GM12878 (cell line): Measurements from ENCODE around the gene DNASE2B. TPM values are rescaled to one million over a fixed set of nuclear protein-coding genes. Genes with fewer than 3 reads are reported as not detected.

Experiments used
- ATAC-seq: fragments of 200-7000 bp; cut with Tn5 transposase; 3 replicates; pipeline ENCODE4 v1.9.1; 2020; ENCODE audit warnings: mild to moderate bottlenecking, moderate library complexity
- BruUV-seq: library from RNA; stranded (reverse); fragments of 400-500 nt; replicated peaks from 2 replicates; lab custom pipeline; 2021; lab: Mats Ljungman, UMichigan
- CTCF ChIA-PET: fragments of 300-600 bp; sonication (Branson Sonifier 250); formaldehyde crosslinking; extraction: SDS; loops from one replicate; lab custom pipeline; 2021; ENCODE audit warnings: inconsistent platforms; lab: Yijun Ruan, JAX
- POLR2A ChIA-PET: fragments of 350-600 bp; formaldehyde crosslinking; extraction: SDS; loops from one replicate; lab custom pipeline; 2021; ENCODE audit warnings: inconsistent platforms; lab: Charles Lee
- RAD21 ChIA-PET: fragments of 300-600 bp; sonication (Branson Sonifier 250); formaldehyde crosslinking; loops from one replicate; lab custom pipeline; 2023; ENCODE audit warnings: antibody characterized with exemption; ENCODE audit not compliant: unreplicated experiment; lab: Charles Lee
- SMC1A ChIA-PET: fragments of 300-600 bp; sonication (Branson Sonifier 250); formaldehyde crosslinking; loops from one replicate; lab custom pipeline; 2023; ENCODE audit not compliant: unreplicated experiment, uncharacterized antibody; lab: Charles Lee
- DNase-seq: peaks from one replicate; pipeline ENCODE4 v3.0.0-alpha.2; 2011; ENCODE audit warnings: low read depth, low spot score
- FAIRE-seq: peaks from 3 replicates; lab custom pipeline; 2011; peaks lifted over from hg19 to GRCh38; lab: Jason Lieb, UNC
- H2AFZ ChIP-seq: 2 replicates; pipeline ENCODE4 v1.6.0; 2011; ENCODE audit warnings: low read depth, low read length, control low read depth; ENCODE audit not compliant: control insufficient read depth
- H3K27ac ChIP-seq: 2 replicates; pipeline ENCODE4 v1.5.1; 2011; ENCODE audit warnings: control low read depth; ENCODE audit not compliant: control insufficient read depth, insufficient read depth
- H3K27me3 ChIP-seq, 2 experiments: replicated peaks in 1 of 2; 2 replicates each; pipeline versions ENCODE4 v1.6.0 to v1.6.1; 2011; ENCODE audit warnings: low read length in 1 of 2; ENCODE audit not compliant: control insufficient read depth in 2 of 2, insufficient read depth in 2 of 2
- H3K36me3 ChIP-seq, 2 experiments: 2 replicates each; pipeline ENCODE4 v1.5.1; 2011; ENCODE audit warnings: low read length in 1 of 2; ENCODE audit not compliant: control insufficient read depth in 2 of 2, insufficient read depth in 2 of 2
- H3K4me1 ChIP-seq: 2 replicates; pipeline ENCODE4 v1.6.1; 2011; ENCODE audit warnings: mild to moderate bottlenecking, low read length, moderate library complexity, mixed read lengths; ENCODE audit not compliant: control insufficient read depth, insufficient read depth
- H3K4me2 ChIP-seq: 2 replicates; pipeline ENCODE4 v1.6.0; 2011; ENCODE audit warnings: control low read depth; ENCODE audit not compliant: control insufficient read depth, insufficient read depth
- H3K4me3 ChIP-seq: fragments of 200-600 bp; sonication (generic); 2 replicates; pipeline ENCODE4 v1.5.1; 2016
- H3K79me2 ChIP-seq: 2 replicates; pipeline ENCODE4 v1.6.0; 2011; ENCODE audit warnings: low read length; ENCODE audit not compliant: control insufficient read depth, insufficient read depth
- H3K9ac ChIP-seq: 2 replicates; pipeline ENCODE4 v1.8.0; 2011; ENCODE audit warnings: low read length, control low read depth, mixed read lengths; ENCODE audit not compliant: control insufficient read depth, insufficient read depth
- H3K9me3 ChIP-seq: replicated peaks from 3 replicates; pipeline ENCODE4 v1.5.1; 2011; ENCODE audit warnings: mild to moderate bottlenecking, low read length; ENCODE audit not compliant: control insufficient read depth, insufficient read depth
- H4K20me1 ChIP-seq: 2 replicates; pipeline ENCODE4 v1.6.0; 2011; ENCODE audit not compliant: control insufficient read depth, insufficient read depth
- EGR1 ChIP-seq, 2 experiments: IDR thresholded peaks; 1 replicate in 1 of 2; 2 replicates in 1 of 2; pipeline ENCODE4 v1.6.1; 2011 to 2012; ENCODE audit warnings: low read depth in 2 of 2, low read length in 2 of 2, borderline replicate concordance in 1 of 2, mild to moderate bottlenecking in 1 of 2, moderate library complexity in 1 of 2
- EZH2 ChIP-seq: IDR thresholded peaks from 2 replicates; pipeline ENCODE4 v1.6.1; 2012; ENCODE audit warnings: low read depth, mild to moderate bottlenecking, control low read depth, inconsistent platforms, low read length, borderline replicate concordance; ENCODE audit not compliant: control insufficient read depth
- POLR2AphosphoS2 ChIP-seq: IDR thresholded peaks from 2 replicates; pipeline ENCODE4 v1.6.1; 2011; ENCODE audit warnings: low read depth, mild to moderate bottlenecking, low read length, improper control_type of control experiment, moderate library complexity
- RUNX3 ChIP-seq: IDR thresholded peaks from 2 replicates; pipeline ENCODE4 v1.6.1; 2012; ENCODE audit warnings: low read length, inconsistent platforms
- SIN3A ChIP-seq: IDR thresholded peaks from 2 replicates; pipeline ENCODE4 v1.6.1; 2012; ENCODE audit warnings: low read depth, low read length, improper control_type of control experiment
- SMC3 ChIP-seq: IDR thresholded peaks from 2 replicates; pipeline ENCODE4 v1.6.1; 2011; ENCODE audit warnings: low read length, improper control_type of control experiment, borderline replicate concordance
- SUZ12 ChIP-seq: fragments of 200-600 bp; sonication (generic); IDR thresholded peaks from one replicate; pipeline ENCODE4 v1.6.1; 2018; ENCODE audit warnings: antibody characterized with exemption, mild to moderate bottlenecking; ENCODE audit not compliant: unreplicated experiment
- TCF7 ChIP-seq: IDR thresholded peaks from 2 replicates; pipeline ENCODE4 v1.6.1; 2014; ENCODE audit warnings: antibody characterized with exemption, borderline replicate concordance
- ZNF24 ChIP-seq: fragments of 450-650 bp; IDR thresholded peaks from 2 replicates; pipeline ENCODE4 v1.6.1; 2017; ENCODE audit warnings: antibody characterized with exemption, mild to moderate bottlenecking
- ZNF384 ChIP-seq: IDR thresholded peaks from 2 replicates; pipeline ENCODE4 v1.6.1; 2012; ENCODE audit warnings: low read depth, mild to moderate bottlenecking, low read length, improper control_type of control experiment, borderline replicate concordance
- WGBS: methylation state at CpG from one replicate; pipeline ENCODE4 v1.1.6; 2016; ENCODE audit warnings: low lambda C conversion rate; ENCODE audit not compliant: insufficient replicate concordance, insufficient coverage; ENCODE audit errors: missing lambda C conversion rate; 5-methylcytosine and 5-hydroxymethylcytosine counted together
- in situ Hi-C: fragments of 300-500 bp; cut with MboI; formaldehyde crosslinking; loops from 9 replicates; pipeline ENCODE4 v1.14.3; 2018; ENCODE audit warnings: mixed read lengths
- intact Hi-C: fragments of 100-400 bp; cut with micrococcal nuclease; formaldehyde crosslinking; loops from one replicate; pipeline ENCODE4 v1.14.2; 2022; ENCODE audit not compliant: unreplicated experiment
- polyA plus RNA-seq, 11 experiments: library from polyadenylated mRNA; depleted of rRNA in 4 of 11; unstranded in 6 of 11; stranded (reverse) in 5 of 11; fragments of >200 nt; fragmentation: Nextera tagmentation in 4 of 11; fragmentation: Illumina TruSeq in 1 of 11; extraction: Ambion mirVana in 4 of 11; extraction: Trizol in 1 of 11; gene quantifications; 1 replicate in 1 of 11; 2 replicates in 10 of 11; pipeline versions ENCODE4 v1.2.1 to v1.2.3, GENCODE V29; 2011 to 2016; ENCODE audit warnings: inconsistent platforms in 2 of 11, missing spikeins in 2 of 11, low read depth in 1 of 11
- total RNA-seq, 4 experiments: library from RNA; depleted of rRNA in 3 of 4; stranded (reverse); fragments of >200 nt in 3 of 4; fragmentation: Illumina TruSeq in 1 of 4; extraction: Trizol in 1 of 4; gene quantifications; 2 replicates each; pipeline versions ENCODE4 v1.2.1 to v1.2.3, GENCODE V29; 2013 to 2021
- TF ChIP-seq, protein P1 (sequence below): IDR thresholded peaks from 2 replicates; pipeline ENCODE4 v1.6.1; 2012; ENCODE audit warnings: low read depth, low read length, improper control_type of control experiment
- TF ChIP-seq, protein P2 (sequence below): fragments of 150-350 bp; IDR thresholded peaks from 2 replicates; pipeline ENCODE4 v1.6.1; 2014; ENCODE audit warnings: mild to moderate bottlenecking, low read depth, low read length
- TF ChIP-seq, protein P3 (sequence below): fragments of 450-650 bp; IDR thresholded peaks from 2 replicates; pipeline ENCODE4 v1.6.1; 2017; ENCODE audit warnings: antibody characterized with exemption, mild to moderate bottlenecking, moderate library complexity

DNASE2B gene
- total and polyA plus RNA-seq, 10 of the 15 experiments (the other 5 are each of a cell fraction or from before 2014, with no cell fraction given), result not detected

GRCh38 chr1:84352298-84353106, 45.8 kb upstream of the DNASE2B start (continued):
- TF ChIP-seq, protein P1, sequence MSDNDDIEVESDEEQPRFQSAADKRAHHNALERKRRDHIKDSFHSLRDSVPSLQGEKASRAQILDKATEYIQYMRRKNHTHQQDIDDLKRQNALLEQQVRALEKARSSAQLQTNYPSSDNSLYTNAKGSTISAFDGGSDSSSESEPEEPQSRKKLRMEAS, result no peak
- TF ChIP-seq SIN3A, result no peak

- 100% methylated on average over 3 of the region's 3 CpGs for WGBS
- CTCF ChIA-PET, result interaction anchor here (0.6 kb wide), 1 partner anchor 444 kb away, joined by 3 read pairs; no protein-coding TSS in a partner anchor
- TF ChIP-seq TCF7 (no peak), EGR1 (IDR thresholded peaks at IDR 0.05; ENCODE audit: borderline replicate concordance in 1 of 2, low read depth in 2 of 2, low read length in 2 of 2) (no peak), SMC3 (no peak), EZH2 (no peak), RUNX3 (no peak), POLR2AphosphoS2 (no peak), ZNF24 (no peak), SUZ12 (no peak), ZNF384 (no peak)
- TF ChIP-seq, protein P2, sequence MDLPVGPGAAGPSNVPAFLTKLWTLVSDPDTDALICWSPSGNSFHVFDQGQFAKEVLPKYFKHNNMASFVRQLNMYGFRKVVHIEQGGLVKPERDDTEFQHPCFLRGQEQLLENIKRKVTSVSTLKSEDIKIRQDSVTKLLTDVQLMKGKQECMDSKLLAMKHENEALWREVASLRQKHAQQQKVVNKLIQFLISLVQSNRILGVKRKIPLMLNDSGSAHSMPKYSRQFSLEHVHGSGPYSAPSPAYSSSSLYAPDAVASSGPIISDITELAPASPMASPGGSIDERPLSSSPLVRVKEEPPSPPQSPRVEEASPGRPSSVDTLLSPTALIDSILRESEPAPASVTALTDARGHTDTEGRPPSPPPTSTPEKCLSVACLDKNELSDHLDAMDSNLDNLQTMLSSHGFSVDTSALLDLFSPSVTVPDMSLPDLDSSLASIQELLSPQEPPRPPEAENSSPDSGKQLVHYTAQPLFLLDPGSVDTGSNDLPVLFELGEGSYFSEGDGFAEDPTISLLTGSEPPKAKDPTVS, result no peak
- TF ChIP-seq, protein P3, sequence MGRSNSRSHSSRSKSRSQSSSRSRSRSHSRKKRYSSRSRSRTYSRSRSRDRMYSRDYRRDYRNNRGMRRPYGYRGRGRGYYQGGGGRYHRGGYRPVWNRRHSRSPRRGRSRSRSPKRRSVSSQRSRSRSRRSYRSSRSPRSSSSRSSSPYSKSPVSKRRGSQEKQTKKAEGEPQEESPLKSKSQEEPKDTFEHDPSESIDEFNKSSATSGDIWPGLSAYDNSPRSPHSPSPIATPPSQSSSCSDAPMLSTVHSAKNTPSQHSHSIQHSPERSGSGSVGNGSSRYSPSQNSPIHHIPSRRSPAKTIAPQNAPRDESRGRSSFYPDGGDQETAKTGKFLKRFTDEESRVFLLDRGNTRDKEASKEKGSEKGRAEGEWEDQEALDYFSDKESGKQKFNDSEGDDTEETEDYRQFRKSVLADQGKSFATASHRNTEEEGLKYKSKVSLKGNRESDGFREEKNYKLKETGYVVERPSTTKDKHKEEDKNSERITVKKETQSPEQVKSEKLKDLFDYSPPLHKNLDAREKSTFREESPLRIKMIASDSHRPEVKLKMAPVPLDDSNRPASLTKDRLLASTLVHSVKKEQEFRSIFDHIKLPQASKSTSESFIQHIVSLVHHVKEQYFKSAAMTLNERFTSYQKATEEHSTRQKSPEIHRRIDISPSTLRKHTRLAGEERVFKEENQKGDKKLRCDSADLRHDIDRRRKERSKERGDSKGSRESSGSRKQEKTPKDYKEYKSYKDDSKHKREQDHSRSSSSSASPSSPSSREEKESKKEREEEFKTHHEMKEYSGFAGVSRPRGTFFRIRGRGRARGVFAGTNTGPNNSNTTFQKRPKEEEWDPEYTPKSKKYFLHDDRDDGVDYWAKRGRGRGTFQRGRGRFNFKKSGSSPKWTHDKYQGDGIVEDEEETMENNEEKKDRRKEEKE, result no peak
Observed at GRCh38 chr1:84353695-84354094, 44.6 kb upstream of the DNASE2B start.

More at GRCh38 chr1:84353695-84354094, 44.6 kb upstream of the DNASE2B start:
- Histone ChIP-seq H3K4me2 (no peak overlapping the region), H3K4me3 (no peak overlapping the region), H3K27me3 (no peaks in the 10 kb centered on the region; a peak in 1 of 4 replicates), H3K27ac (no peak overlapping the region), H3K9me3 (no peaks in the 10 kb centered on the region), H3K36me3 (no peaks in the 10 kb centered on the region), H4K20me1 (no peaks in the 10 kb centered on the region), H2AFZ (no peak overlapping the region), H3K9ac (no peak overlapping the region), H3K4me1 (no peaks in the 10 kb centered on the region), H3K79me2 (no peaks in the 10 kb centered on the region)
- no TSS peak for BruUV-seq
- in situ Hi-C loops (no loop called here), intact Hi-C loops (no loop called here)
- ChIA-PET RAD21 (no interaction called here), SMC1A (no interaction called here), POLR2A (no interaction called here)
- no peak for FAIRE-seq
- ATAC-seq, result no peak
- no peak for DNase-seq
